CD4-positive, alpha-beta T cell treated with Interleukin-17A for 1 hour (primary cell): ENCODE results near the gene KRT84.

Experiments
- DNase-seq: peaks from one replicate; pipeline ENCODE4 v3.0.0-alpha.2; 2020

KRT84 gene

GRCh38 chr12:52385226-52385702 is at the start of gene KRT84:
Gene KRT84, minus strand, starts transcription at chr12:52385652. Its CDS starts 67 bp downstream, at chr12:52385585.
- no peak for DNase-seq

GRCh38 chr12:52434760-52435530 is 49.5 kb upstream of the KRT84 start:
- DNase-seq, result no peak

GRCh38 chr12:52434081-52434733 is 48.8 kb upstream of the KRT84 start, which contains the start of gene KRT75:
Gene KRT75, minus strand, starts transcription at chr12:52434371. Its CDS starts 67 bp downstream, at chr12:52434304.
- DNase-seq, result no peak

GRCh38 chr12:52433501-52434080 is 48.1 kb upstream of the KRT84 start:
- no peak for DNase-seq

- no peak for DNase-seq
Measured at GRCh38 chr12:52432559-52433207, 47.2 kb upstream of the KRT84 start.

GRCh38 chr12:52428121-52428520 is 42.7 kb upstream of the KRT84 start:
- no peak for DNase-seq

GRCh38 chr12:52427083-52427482 is 41.6 kb upstream of the KRT84 start:
- no peak for DNase-seq

GRCh38 chr12:52426034-52426433 is 40.6 kb upstream of the KRT84 start:
- no peak for DNase-seq

- no peak for DNase-seq
Measured at GRCh38 chr12:52425466-52425865, 40.0 kb upstream of the KRT84 start.

- DNase-seq, result no peak
Measured at GRCh38 chr12:52423661-52424500, 38.4 kb upstream of the KRT84 start.

GRCh38 chr12:52423035-52423434 is 37.6 kb upstream of the KRT84 start:
- no peak for DNase-seq

- no peak for DNase-seq
Measured at GRCh38 chr12:52419656-52420055, 34.2 kb upstream of the KRT84 start.

GRCh38 chr12:52418576-52419110 is 33.2 kb upstream of the KRT84 start:
- no peak for DNase-seq

- no peak for DNase-seq
Measured at GRCh38 chr12:52417740-52418139, 32.3 kb upstream of the KRT84 start.

GRCh38 chr12:52416795-52417194 is 31.3 kb upstream of the KRT84 start:
- DNase-seq, result no peak

- no peak for DNase-seq
Measured at GRCh38 chr12:52415870-52416750, 30.7 kb upstream of the KRT84 start.

GRCh38 chr12:52414936-52415335 is 29.5 kb upstream of the KRT84 start:
- DNase-seq, result no peak

- DNase-seq, result no peak
Measured at GRCh38 chr12:52413782-52414345, 28.4 kb upstream of the KRT84 start.

GRCh38 chr12:52413202-52413601 is 27.8 kb upstream of the KRT84 start:
- no peak for DNase-seq

- no peak for DNase-seq
Measured at GRCh38 chr12:52411815-52412214, 26.4 kb upstream of the KRT84 start.
